Stimulated activated CD4-positive, alpha-beta T cell treated with anti-CD3 and anti-CD28 coated beads, TNF-alpha, amount 100 ng/mL, for 1 hour (primary cell): ENCODE measurements around the gene CARMIL3.
A peak's percentile ranks its signal among the peaks of the same experiment; 100 is the strongest.
"Not testable (repeated sequence)": the region's sequence is repeated elsewhere in the genome, so short reads cannot be mapped to it uniquely, and the experiment has no call there.

Experiments used
- DNase-seq, 3 donors: peaks; one replicate each; pipeline ENCODE4 v3.0.0-alpha.2; 2020; ENCODE audit warnings: low read depth in 3 of 3, low spot score in 1 of 3

CARMIL3 gene

GRCh38 chr14:24093901-24094840, 42.4 kb downstream of the CARMIL3 start, which contains the start of gene PCK2:
PCK2 (plus strand) TSS chr14:24094311; CDS start chr14:24094406, 95 bp downstream.
- DNase-seq, result peak; percentile 31 to 85 (median 56)

- no peak for DNase-seq
Observed at GRCh38 chr14:24094841-24095270, 43.0 kb downstream of the CARMIL3 start.

DNA sequence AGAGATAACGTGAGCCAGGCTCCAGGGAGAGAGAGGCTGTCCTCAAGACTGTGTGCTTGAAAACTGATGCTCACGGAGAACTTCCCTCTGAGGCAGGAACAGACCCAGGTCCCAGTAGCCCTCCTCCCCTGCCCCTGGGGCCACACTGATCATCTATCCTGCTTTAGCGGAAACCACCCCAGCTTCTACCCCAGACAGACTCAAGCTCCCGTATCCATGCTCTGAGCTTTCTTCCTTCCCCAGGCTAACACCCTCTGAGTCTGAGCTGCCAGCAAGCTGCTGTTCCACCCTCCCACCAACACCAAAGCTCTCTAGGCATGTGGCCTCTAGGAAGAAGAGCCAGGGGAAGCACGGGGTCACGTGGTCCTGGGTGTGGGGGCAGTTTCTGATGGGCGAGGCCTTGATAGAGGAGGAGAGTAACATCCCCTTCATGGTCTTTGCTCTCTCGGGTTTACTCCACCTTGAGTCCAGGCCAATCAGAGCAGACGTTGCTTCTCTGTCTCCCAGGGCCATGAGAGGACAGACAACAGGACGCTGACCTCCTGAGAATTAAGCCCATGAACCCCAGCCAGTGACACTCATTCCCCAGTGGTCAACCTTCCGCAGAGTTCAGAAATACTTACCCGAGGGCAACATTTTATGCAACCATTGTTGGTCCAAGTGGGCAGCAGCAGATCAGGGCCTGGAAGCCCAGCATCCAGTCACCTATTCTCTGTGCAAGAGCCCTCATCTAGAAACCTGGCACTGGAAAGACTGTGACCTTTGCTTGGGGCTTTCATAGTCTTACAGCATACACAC, 43.7 kb downstream of the CARMIL3 start:
- DNase-seq, result peak in 1 of 3 donors; percentile 43

DNA sequence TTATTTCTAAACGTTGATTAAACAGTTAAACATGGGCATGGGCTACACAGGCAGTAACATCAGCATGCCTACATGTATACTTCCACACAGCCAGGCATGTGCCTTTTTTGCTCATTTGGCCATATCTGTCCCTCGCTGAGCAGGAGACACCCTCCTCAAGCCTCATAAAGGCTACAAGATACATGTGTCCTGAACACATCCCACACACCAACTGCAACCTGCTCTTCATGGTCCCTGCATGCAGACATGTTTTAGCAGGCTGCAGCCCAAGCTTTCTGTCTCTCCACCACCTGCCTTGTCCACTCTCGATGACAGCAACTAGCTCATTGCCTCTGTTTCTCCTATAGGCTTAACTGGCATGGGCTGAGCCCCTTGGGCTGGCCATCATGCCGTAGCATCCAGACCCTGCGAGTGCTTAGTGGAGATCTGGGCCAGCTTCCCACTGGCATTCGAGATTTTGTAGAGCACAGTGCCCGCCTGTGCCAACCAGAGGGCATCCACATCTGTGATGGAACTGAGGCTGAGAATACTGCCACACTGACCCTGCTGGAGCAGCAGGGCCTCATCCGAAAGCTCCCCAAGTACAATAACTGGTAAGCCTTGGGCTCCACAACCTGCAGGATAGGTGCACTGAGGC, 44.9 kb downstream of the CARMIL3 start:
- no peak for DNase-seq

GRCh38 chr14:24098229-24098926, 46.6 kb downstream of the CARMIL3 start:
- DNase-seq, result no peak

DNA sequence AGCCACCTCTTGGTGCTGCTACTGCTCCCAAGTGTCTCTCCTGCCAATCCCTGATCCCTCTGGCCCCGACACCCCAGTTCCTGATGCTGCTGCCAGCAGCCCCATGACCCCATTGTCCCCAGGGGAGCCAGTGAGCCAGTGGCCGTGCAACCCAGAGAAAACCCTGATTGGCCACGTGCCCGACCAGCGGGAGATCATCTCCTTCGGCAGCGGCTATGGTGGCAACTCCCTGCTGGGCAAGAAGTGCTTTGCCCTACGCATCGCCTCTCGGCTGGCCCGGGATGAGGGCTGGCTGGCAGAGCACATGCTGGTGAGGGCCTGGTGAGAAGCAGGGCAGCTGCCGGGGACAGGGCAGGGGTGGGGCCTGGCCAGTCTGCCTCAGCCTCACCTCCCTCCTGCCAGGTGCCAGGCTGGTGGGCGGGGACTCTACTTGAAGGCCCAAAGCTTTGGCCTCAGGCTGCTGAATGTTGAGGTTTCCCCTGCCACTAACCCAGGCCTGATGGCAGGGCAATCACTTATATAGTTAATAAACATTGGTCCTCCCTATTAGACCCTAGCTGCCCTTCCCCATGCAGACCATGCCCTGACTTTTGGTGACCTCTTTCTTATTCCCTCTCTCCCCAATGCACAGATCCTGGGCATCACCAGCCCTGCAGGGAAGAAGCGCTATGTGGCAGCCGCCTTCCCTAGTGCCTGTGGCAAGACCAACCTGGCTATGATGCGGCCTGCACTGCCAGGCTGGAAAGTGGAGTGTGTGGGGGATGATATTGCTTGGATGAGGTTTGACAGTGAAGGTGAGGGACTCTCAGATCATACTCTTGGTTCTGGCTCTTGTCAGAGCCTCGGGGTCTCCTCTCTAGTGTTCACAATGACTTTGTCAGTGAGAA, 47.4 kb downstream of the CARMIL3 start:
- DNase-seq, result no peak

GRCh38 chr14:24100197-24100981, 48.6 kb downstream of the CARMIL3 start:
- no peak for DNase-seq

DNA sequence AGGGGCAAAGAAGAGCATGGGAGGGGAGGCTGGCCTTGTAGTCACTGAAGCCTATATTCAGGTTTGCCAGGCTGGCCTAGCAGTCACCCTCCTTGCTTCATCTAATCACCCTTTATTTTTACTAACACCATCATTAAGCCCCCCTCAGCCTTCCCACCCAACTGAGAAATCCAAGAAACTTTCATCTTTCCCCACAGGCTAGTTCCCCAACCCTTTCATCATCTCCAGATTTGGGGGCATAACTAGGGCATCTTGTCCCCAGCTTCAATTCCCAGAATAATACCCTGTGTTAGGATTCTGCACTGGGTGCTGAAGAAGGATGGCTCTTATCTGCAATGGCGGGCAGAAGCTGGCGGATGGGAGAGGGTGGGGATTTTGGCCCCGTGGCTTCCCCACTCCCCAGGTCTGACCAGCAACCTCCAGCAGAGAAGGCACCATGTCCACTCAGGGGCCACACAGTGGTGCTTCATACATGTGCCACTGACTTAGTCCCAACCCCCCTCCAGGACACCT, 49.2 kb downstream of the CARMIL3 start:
- no peak for DNase-seq

- no peak for DNase-seq
Observed at GRCh38 chr14:24102357-24103048, 50.7 kb downstream of the CARMIL3 start.

DNA sequence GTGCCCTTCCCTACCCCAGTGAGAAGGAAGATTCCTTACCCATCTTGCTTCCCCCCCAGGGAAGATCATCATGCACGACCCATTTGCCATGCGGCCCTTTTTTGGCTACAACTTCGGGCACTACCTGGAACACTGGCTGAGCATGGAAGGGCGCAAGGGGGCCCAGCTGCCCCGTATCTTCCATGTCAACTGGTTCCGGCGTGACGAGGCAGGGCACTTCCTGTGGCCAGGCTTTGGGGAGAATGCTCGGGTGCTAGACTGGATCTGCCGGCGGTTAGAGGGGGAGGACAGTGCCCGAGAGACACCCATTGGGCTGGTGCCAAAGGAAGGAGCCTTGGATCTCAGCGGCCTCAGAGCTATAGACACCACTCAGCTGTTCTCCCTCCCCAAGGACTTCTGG, 51.6 kb downstream of the CARMIL3 start:
- no peak for DNase-seq

GRCh38 chr14:24105609-24106239, 53.9 kb downstream of the CARMIL3 start:
- not testable (repeated sequence) for DNase-seq

DNA sequence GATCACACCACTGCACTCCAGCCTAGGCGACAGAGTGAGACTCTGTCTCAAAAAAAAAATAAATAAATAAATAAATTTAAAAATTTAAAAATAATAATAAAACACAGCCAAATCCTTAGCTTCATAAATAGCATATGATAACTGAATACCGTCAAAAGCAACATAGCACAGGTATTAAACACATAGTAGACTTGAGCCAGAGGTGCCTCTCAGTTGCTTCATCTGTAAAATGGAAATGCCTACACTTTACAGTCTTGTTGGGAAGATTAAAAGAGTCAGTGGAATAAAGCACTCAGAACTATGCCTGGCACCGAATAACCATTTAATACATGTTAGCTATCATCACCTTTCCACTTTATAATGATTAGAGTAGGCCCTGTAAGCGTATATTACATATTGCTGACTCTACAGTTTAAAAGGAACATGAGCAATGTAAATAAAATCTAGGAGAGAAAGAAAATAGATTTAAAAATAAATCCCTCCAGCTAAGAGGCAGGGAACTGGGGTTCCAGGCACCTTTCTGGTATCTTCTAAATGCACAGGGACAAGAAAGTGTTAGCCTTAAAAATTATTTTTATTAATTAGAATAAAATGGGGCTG, 55.0 kb downstream of the CARMIL3 start:
- no peak for DNase-seq

DNA sequence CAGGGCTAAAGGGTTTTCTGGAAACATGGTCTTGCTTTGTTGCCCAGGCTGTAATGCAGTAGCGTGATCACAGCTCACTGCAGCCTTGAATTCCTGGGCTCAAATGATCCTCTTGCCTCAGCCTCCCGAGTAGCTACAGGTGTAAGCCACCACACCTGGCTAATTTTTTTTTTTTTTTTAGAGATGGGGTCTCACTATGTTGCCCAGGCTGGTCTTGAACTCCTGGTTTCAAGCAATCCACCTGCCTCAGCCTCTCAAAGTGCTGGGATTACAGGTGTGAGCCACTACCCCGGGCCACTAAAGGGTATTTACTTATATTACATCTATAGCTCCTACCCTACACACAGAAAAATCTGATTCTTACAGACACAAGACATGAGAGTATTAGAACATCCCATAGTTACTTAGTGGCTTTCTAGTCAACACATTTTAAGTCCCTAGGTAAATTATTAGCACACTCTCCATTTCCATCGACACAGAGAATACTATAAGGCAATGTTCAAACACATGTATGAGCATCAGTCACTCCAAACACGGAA, 56.6 kb downstream of the CARMIL3 start:
- no peak for DNase-seq

- DNase-seq, result no peak
Observed at GRCh38 chr14:24110060-24110459, 58.3 kb downstream of the CARMIL3 start.

DNA sequence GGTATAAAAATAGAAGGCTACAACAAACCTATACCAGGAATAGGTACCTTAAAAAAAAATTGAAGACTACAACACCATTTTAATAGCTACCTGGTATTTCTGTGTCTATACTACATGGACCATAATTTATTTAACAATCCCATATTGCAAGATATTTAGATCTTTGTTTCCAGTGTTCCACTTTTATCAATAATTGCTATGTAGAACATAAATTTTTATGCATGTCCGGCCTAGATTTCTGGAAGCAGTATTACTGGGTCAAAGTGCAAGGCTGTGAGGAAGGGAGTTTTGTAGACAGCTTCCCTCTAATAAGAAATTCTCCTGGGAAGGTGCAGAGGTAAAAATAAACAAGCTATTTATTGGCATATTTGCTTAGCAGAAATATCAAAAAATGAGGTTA, 58.7 kb downstream of the CARMIL3 start:
- no peak for DNase-seq

- no peak for DNase-seq
Observed at GRCh38 chr14:24113379-24113800, 61.6 kb downstream of the CARMIL3 start.
